ENCODE data around the gene WNT11. TPM values are rescaled to one million over a fixed set of nuclear protein-coding genes. Genes with fewer than 3 reads are reported as not detected.
A peak's percentile ranks its signal among the peaks of the same experiment; 100 is the strongest.

WNT11 gene
- polyA plus RNA-seq, 1 of the 3 experiments (the other 2 are of a cell fraction) = 0.43 TPM

- H3F3A ChIP-seq (replicated peaks; ENCODE audit: insufficient read depth) = no peaks in the 10 kb centered on the region
- no peaks in the 10 kb centered on the region for H3K79me2 ChIP-seq (ENCODE audit: insufficient read depth)
- POLR2A ChIA-PET = interaction anchor here (0.7 kb wide), 1 partner anchor 311 kb away, joined by 3 read pairs; no protein-coding TSS in a partner anchor
- CTCF ChIA-PET = interaction anchor here (0.6 to 9.7 kb wide), 10 partner anchors 11 to 308 kb away, joined by 3 to 328 read pairs (median 54); no protein-coding TSS in a partner anchor
- H3K4me3 ChIP-seq (ENCODE audit: low read depth in 2 of 2, low read length in 1 of 2) = peak overlapping the region in 1 of 2 experiments; percentile 68; a peak in 1 of 4 replicates
- H3K4me1 ChIP-seq (ENCODE audit: control insufficient read depth in 1 of 2, insufficient read depth in 2 of 2, low read depth in 1 of 2, low read length in 1 of 2) = peaks cover 0 to 32% of the 10 kb centered on the region in 2 experiments; a peak in 1 of 4 replicates
- peaks cover 10% of the 10 kb centered on the region for H3K27me3 ChIP-seq (ENCODE audit: insufficient read depth)
- peak overlapping the region; percentile 90; the same call in 1 of the 2 replicates for H3K4me2 ChIP-seq
- TF ChIP-seq NFIC (IDR thresholded peaks at IDR 0.05; ENCODE audit: borderline replicate concordance) (no peak), YY1 (IDR thresholded peaks at IDR 0.05; ENCODE audit: low read depth) (no peak), EP300 (IDR thresholded peaks at IDR 0.05; ENCODE audit: borderline replicate concordance in 1 of 2, low read depth in 1 of 2, low read length in 1 of 2) (no peak)
- no peaks in the 10 kb centered on the region for H3K36me3 ChIP-seq (replicated peaks in 1 of 2; ENCODE audit: control insufficient read depth in 1 of 2, insufficient read depth in 2 of 2, low read length in 1 of 2)
- H4K20me1 ChIP-seq (ENCODE audit: insufficient read depth) = no peaks in the 10 kb centered on the region
- no peak for DNase-seq
- H2AFZ ChIP-seq (ENCODE audit: low read depth) = no peak overlapping the region
- H3K9ac ChIP-seq = no peak overlapping the region
- WGBS (ENCODE audit: low lambda C conversion rate) = 79% methylated on average over 23 of the region's 23 CpGs
- H3K9me2 ChIP-seq = no peaks in the 10 kb centered on the region
- H3K9me3 ChIP-seq = no peaks in the 10 kb centered on the region
- no peak overlapping the region for H3K27ac ChIP-seq (ENCODE audit: low read depth in 2 of 2, low read length in 1 of 2)
Measured at GRCh38 chr11:76205252-76206076, 838 bp downstream of the WNT11 start.

DNA sequence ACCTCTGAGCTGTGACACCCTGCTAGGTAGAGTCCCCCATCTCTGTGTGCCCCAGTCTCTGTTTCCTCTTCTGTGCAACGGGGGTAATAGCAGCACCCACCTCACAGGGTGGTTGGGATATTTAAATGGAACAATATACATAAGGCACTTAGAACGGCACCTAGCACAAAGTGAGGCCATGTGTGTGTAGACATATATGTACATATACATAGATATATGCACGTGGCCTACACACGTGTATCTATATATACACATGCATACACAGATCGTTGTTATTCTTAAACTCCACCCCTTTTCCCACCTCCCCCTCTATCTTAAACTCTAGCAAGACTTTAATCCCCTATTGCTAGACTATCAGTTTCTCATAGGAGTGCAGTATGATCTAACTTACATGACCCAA lies 2.4 kb downstream of the WNT11 start:
- ChIA-PET CTCF (interaction anchor here (0.5 to 9.7 kb wide), 5 partner anchors 26 to 336 kb away, joined by 3 to 328 read pairs (median 3); no protein-coding TSS in a partner anchor), POLR2A (no interaction called here)
- no peak overlapping the region for H3K4me2 ChIP-seq
- H3K79me2 ChIP-seq (ENCODE audit: insufficient read depth) = no peaks in the 10 kb centered on the region
- peaks cover 0 to 21% of the 10 kb centered on the region in 2 experiments; a peak in 1 of 4 replicates for H3K4me1 ChIP-seq (ENCODE audit: control insufficient read depth in 1 of 2, insufficient read depth in 2 of 2, low read depth in 1 of 2, low read length in 1 of 2)
- H3K27ac ChIP-seq (ENCODE audit: low read depth in 2 of 2, low read length in 1 of 2) = no peak overlapping the region
- H3K9me3 ChIP-seq = no peaks in the 10 kb centered on the region
- H3K27me3 ChIP-seq (ENCODE audit: insufficient read depth) = peaks cover 10% of the 10 kb centered on the region
- H4K20me1 ChIP-seq (ENCODE audit: insufficient read depth) = no peaks in the 10 kb centered on the region
- H3K9ac ChIP-seq = no peak overlapping the region
- no peak for TF ChIP-seq RCOR1 (IDR thresholded peaks at IDR 0.05; ENCODE audit: low read length)
- no peak for TF ChIP-seq POLR2AphosphoS5 (IDR thresholded peaks at IDR 0.05; ENCODE audit: low read depth, low read length)
- TF ChIP-seq CTCF (IDR thresholded peaks at IDR 0.05) = no peak
- TF ChIP-seq MXI1 (IDR thresholded peaks at IDR 0.05; ENCODE audit: low read depth, low read length) = no peak
- no peak for TF ChIP-seq GATA2 (CRISPR knock-in tag; IDR thresholded peaks at IDR 0.05)
- TF ChIP-seq ZBTB33 (IDR thresholded peaks at IDR 0.05; ENCODE audit: borderline replicate concordance, low read depth) = no peak
- TF ChIP-seq FOXJ3 (CRISPR knock-in tag; IDR thresholded peaks at IDR 0.05) = no peak
- no peak for TF ChIP-seq MEF2A (IDR thresholded peaks at IDR 0.05; ENCODE audit: borderline replicate concordance, low read depth)
- TF ChIP-seq YY1 (IDR thresholded peaks at IDR 0.05; ENCODE audit: low read depth) = no peak
- no peak for TF ChIP-seq CHD2 (IDR thresholded peaks at IDR 0.05; ENCODE audit: low read length, partially characterized antibody)
- no peak for TF ChIP-seq JUND (IDR thresholded peaks at IDR 0.05)
- TF ChIP-seq EZH2phosphoT487 (IDR thresholded peaks at IDR 0.05; ENCODE audit: borderline replicate concordance, low read depth) = no peak
- no peak for TF ChIP-seq FOXM1 (IDR thresholded peaks at IDR 0.05; ENCODE audit: low read depth)
- no peak for TF ChIP-seq GABPA (IDR thresholded peaks at IDR 0.05; ENCODE audit: low read depth)
- no peak for TF ChIP-seq RFX5 (IDR thresholded peaks at IDR 0.05; ENCODE audit: low read length)
- TF ChIP-seq, protein P1, sequence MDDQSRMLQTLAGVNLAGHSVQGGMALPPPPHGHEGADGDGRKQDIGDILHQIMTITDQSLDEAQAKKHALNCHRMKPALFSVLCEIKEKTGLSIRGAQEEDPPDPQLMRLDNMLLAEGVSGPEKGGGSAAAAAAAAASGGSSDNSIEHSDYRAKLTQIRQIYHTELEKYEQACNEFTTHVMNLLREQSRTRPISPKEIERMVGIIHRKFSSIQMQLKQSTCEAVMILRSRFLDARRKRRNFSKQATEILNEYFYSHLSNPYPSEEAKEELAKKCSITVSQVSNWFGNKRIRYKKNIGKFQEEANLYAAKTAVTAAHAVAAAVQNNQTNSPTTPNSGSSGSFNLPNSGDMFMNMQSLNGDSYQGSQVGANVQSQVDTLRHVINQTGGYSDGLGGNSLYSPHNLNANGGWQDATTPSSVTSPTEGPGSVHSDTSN (IDR thresholded peaks at IDR 0.05) = no peak
- no peak for TF ChIP-seq IRF3 (IDR thresholded peaks at IDR 0.05; ENCODE audit: low read depth, low read length)
- TF ChIP-seq FOSL2 (IDR thresholded peaks at IDR 0.05; ENCODE audit: borderline replicate concordance, low read depth) = no peak
- TF ChIP-seq RXRA (IDR thresholded peaks at IDR 0.05; ENCODE audit: borderline replicate concordance, low read depth) = no peak
- H3K9me2 ChIP-seq = no peaks in the 10 kb centered on the region
- H2AFZ ChIP-seq (ENCODE audit: low read depth) = no peak overlapping the region
- no peaks in the 10 kb centered on the region for H3K36me3 ChIP-seq (replicated peaks in 1 of 2; ENCODE audit: control insufficient read depth in 1 of 2, insufficient read depth in 2 of 2, low read length in 1 of 2)
- WGBS (ENCODE audit: low lambda C conversion rate) = 84% methylated on average over 5 of the region's 5 CpGs
- no peak overlapping the region for H3K4me3 ChIP-seq (ENCODE audit: low read depth in 2 of 2, low read length in 1 of 2)
- DNase-seq = no peak
- no peaks in the 10 kb centered on the region for H3F3A ChIP-seq (replicated peaks; ENCODE audit: insufficient read depth)
